ENCODE data around the gene C10orf105.

C10orf105 gene

DNA sequence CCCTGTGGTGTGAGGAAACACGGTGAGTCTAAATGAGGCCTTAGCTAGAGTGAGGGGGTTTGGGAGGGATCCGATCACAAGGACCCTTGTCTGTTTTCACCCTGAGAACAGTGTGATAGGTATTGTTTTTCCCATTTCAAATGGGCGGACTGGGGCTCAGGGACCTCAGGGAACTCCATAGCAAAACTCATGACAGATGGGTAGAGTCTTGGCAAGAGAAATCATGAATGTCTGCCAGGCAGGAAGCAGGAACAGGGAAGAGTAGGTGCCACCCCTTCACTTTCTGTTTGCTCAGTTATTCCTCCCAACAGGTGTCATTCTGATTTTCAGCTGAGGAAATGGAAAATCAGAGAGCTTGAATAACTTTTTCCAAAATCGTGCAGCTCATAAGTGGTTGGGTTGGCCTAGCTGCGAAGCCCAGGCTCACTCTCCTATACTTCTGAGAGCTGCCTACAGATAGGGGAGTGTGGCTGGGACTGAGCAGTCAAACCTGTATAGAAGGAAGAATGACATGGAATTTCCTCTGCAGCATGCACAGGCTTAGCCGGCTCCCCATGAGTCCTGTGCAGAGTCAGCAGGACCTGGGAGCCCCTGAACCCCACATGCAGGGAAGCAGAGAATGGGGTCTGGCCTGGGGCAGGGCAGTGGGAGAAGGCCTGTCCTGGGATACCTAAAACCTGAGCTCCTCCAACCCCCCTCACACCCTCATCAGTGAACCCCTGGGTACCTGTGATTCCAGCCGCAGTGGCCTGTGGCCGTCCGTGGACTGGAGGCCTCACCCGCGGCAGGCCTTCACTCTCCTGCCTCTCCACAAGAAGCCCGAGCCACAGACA is 17.6 kb upstream of the C10orf105 start:
- no peak for DNase-seq

DNA sequence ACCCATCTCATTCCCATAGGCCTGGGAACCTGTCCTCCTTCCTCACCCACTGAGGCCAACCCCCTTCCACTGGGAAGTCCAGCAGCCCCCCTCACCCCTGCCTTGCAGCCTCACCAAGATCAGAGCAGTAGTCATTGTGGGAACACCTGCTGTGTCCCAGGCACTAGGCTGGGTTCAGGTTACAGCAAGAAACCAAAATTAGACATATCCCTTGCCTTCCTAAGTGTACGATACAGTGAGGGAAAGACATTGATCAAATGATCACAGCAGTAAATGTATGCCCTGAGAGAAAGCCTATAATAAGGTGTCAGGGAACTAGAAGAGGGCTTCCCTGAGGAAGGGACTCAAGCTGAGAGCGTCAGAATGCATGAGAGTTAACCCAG is 17.0 kb upstream of the C10orf105 start:
- DNase-seq = no peak

- no peak for DNase-seq
Measured at GRCh38 chr10:71735709-71736569, 16.4 kb upstream of the C10orf105 start.

- no peak for DNase-seq
Measured at GRCh38 chr10:71734797-71735196, 15.2 kb upstream of the C10orf105 start.

GRCh38 chr10:71731791-71732190 is 12.2 kb upstream of the C10orf105 start:
- no peak for DNase-seq

DNA sequence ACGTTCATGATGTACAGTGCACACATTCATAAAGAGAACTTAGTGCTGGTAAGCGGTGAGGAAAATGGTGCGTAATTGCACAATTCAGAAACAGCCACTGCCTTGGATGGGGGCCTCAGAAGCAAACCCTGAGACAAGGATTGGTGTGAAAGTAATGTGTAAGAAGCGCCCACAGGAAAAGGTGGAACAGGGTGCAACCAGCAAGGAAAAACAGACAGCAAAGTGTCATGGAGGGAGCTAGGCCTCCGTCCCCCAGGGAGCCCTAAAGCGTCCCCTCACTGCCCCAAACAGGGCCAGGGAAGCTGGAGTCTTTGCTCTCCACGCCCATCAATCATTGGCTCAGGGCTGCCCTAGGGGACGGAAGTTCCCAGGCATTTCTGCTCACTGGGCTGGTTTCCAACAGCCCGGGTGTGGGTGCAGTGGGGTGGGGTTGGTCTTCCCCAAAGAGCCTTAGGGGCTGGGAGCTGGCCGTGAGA is 9.6 kb upstream of the C10orf105 start:
- DNase-seq = no peak

DNA sequence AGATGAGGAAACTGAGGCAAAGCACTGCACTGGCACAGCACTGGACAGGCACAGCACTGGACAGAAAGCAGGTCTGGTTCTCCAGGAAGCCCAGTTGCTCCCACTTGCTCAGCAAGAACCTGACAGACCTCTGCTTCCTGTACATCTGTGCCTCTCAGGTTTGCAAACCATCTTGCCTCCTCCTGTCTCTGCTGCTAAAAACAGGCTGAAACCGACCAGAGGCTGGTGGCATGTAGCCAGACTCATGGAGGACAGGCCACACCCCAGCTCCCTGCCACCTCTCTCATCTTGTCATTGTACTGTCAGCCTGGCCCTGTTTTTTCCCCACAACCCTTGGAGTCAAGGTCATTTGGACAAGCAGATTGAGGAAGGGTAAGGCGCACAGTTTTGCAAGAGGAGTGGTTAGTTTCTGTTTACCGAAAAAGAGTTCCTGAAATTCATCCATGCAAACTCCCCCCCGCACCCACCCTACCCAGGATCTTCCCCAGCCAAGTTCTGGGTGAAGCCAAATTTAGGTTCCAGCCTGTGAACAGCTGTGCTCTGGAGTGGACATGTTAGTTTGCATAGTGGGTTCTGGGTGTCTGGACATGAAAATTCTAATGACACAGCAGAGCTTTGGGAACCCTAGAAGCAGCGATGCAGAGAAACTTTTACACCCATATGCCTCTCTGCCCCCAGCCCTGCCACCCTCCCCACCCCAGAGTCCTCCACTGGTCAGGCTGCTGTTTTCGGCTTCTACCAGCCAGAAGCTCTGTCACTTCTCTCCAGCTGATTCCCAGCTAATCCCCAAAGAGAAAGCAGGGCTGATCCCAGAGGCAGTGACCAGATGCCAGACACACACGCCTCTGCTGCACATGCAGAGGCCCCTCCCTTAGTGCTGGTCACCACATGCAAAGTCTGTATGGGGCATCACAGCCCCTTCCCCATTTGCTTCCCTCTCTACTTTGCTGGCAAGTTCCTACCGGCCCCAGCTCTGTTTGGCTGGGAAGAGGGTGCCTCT is 8.5 kb upstream of the C10orf105 start:
- no peak for DNase-seq

- DNase-seq = no peak
Measured at GRCh38 chr10:71727105-71727737, 7.6 kb upstream of the C10orf105 start.

DNA sequence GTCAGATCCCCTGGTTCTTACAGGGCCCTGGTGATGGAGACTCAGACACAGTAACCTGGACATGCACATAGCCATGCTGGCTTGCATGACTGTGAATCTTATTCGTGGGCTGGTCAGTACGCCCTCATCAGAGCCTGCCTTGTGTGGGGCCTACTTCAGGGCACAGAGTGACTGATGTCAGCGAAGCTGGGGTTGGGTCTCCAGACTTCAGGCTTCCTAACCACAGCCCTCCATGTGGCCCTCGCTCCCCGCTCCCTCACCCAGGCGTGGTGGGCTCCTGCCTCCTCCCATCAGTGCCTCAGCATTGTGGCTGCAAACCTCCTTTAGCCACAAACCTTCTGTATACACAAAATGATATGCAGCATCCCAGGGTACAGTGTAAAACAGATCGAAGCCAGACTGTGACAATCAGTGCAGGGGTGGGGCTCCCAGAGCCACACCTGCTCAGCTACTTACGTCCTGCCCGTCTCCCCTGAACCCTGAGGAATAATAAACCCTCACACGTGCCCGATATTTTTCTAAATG is 7.1 kb upstream of the C10orf105 start:
- DNase-seq = no peak

DNA sequence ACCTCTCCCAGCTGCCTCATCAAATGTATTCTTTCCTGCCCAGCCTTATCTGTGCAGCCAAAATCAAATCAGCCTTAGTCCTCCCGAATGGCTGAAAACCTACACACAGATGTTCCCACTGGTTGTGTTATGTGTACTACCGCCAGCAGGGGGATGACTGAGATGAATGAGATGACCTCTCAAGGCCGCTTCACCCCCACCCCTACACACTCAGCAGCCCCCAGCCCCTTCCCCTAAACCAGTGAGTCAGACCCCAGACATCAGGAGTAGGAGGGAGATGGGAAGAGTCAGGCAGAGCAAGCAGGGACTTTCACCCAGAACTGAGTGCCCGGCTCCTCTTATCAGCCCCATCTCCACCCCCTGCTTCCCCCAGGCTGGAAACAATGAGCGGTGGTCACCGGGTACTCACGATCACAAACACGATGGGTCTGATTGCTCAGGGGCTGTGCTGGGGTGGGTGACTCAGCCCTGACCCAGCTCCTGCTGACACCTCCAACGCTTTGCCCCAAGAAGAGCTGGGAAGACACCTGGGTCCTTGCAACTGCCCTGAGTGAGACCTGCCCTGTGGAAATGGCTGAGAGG is 6.5 kb upstream of the C10orf105 start:
- DNase-seq = no peak

- no peak for DNase-seq
Measured at GRCh38 chr10:71725249-71725648, 5.7 kb upstream of the C10orf105 start.

DNA sequence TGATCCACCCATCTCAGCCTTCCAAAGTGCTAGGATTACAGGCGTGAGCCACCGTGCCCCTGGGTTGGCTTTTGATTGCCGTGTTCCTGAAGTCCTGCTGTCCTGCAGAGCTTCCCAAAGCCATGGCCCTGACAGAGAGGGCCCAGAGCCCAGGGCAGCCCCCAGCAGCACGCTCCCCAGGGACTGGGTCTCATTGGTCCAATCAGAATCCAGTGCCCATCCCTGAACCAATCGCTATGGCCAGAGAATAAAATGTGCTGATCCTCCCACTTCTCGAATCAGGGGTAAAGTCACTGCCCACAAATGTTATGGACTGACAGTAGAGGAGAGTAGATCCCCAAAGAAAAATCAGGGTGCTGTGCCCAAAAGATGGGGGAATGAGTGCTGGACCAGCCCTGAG is 5.0 kb upstream of the C10orf105 start:
- no peak for DNase-seq

- no peak for DNase-seq
Measured at GRCh38 chr10:71723311-71723710, 3.7 kb upstream of the C10orf105 start.

- no peak for DNase-seq
Measured at GRCh38 chr10:71722849-71723248, 3.3 kb upstream of the C10orf105 start.

DNA sequence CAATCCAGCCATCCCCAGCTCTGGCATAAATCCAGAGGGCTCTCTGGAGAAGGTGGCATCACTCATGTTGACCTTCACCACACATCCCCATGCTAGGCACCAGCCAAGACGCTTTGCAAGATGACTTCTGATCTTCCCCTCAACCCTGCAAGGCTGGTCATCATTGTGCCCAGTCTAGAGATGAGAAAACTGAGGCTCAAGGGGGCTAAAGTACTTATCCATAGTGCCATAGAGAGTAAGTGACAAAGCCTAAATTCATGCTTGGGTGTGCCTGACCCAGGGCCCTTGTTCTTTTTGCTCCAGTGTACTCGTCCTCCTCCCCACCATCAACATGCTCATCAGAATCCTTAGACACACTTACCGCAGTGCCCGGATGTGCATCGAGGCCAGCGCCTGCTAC is 1.7 kb upstream of the C10orf105 start:
- DNase-seq = no peak

- no peak for DNase-seq
Measured at GRCh38 chr10:71720288-71720687, 710 bp upstream of the C10orf105 start.

GRCh38 chr10:71719042-71719441 is 536 bp downstream of the C10orf105 start:
- no peak for DNase-seq

GRCh38 chr10:71718165-71718698 is 1.3 kb downstream of the C10orf105 start:
- DNase-seq = no peak

DNA sequence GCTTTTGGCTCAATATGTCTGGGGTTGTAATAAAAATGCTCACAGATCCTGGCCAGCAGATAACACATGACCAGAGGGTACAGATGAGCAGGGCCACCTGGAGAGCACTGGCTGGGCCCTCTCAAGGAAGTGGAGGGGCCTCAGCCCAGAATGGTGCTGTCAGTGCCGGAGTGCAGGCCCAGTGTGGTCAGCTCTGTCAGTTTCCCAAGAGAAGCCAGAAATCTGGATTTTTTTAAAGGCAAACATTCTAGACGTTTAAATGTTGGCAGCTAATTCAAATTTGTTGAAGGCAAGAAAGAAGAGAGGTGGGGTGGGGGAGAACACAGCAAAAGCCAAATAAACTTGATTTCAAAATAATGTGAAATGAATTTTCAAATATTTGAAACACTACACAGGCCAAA is 2.0 kb downstream of the C10orf105 start:
- no peak for DNase-seq

DNA sequence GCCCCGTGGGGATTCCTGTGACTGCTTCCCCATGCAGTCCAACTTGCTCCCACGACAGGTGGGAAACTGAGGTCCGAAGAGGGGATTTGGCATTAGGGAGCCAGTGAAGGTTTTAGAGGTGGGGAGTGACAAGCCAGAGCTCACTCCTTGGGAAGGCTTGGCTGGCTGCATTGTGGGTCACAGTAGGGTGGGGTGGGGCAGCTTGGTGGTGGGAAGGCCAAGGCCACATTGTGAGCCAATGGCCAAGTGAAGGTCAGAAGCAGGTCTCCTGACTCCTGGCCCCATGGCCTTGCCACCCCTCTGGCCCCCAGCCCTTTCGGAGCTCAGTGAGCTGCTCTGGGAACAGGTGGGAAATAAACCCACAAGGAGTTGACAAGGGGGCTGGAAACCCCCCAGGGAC is 2.5 kb downstream of the C10orf105 start:
- DNase-seq = no peak

GRCh38 chr10:71716426-71716825 is 3.2 kb downstream of the C10orf105 start:
- no peak for DNase-seq

All from NCI-H2227 treated with DMSO at 0.1 percent for 48 hours (cell line).